CD4-positive, alpha-beta T cell (primary cell): Measurements from ENCODE around the gene PLEKHH2. TPM values are rescaled to one million over a fixed set of nuclear protein-coding genes. Genes with fewer than 3 reads are reported as not detected.
"Not testable (repeated sequence)": the region's sequence is repeated elsewhere in the genome, so short reads cannot be mapped to it uniquely, and the experiment has no call there.

Source experiments
- ATAC-seq: fragments of 200-7000 bp; cut with Tn5 transposase; one replicate; pipeline ENCODE4 v1.10.0; 2022; ENCODE audit warnings: mild to moderate bottlenecking; ENCODE audit not compliant: poor library complexity
- CTCF ChIA-PET: fragments of 350-600 bp; sonication (Branson Sonifier 250); formaldehyde crosslinking; loops from one replicate; lab custom pipeline; 2021; ENCODE audit warnings: antibody characterized with exemption, inconsistent platforms; lab: Charles Lee
- POLR2A ChIA-PET: fragments of 350-600 bp; sonication (Branson Sonifier 250); formaldehyde crosslinking; loops from one replicate; lab custom pipeline; 2021; ENCODE audit warnings: antibody characterized with exemption, inconsistent platforms; lab: Charles Lee
- DNase-seq, 14 experiments: peaks; one replicate each; pipeline ENCODE4 v3.0.0-alpha.2; 2013 to 2020; ENCODE audit warnings: mixed read lengths in 2 of 14
- H3K27ac ChIP-seq, 2 donors: one replicate each; pipeline versions ENCODE4 v1.5.1 to v1.7.0; 2013; ENCODE audit warnings: low read length in 2 of 2, low read depth in 1 of 2, mild to moderate bottlenecking in 1 of 2
- H3K27me3 ChIP-seq, 2 experiments: 1 replicate in 1 of 2; 2 replicates in 1 of 2; pipeline versions ENCODE4 v1.6.1 to v1.7.0; 2013; ENCODE audit warnings: low read length in 2 of 2, control low read depth in 1 of 2, mild to moderate bottlenecking in 1 of 2, moderate library complexity in 1 of 2; ENCODE audit not compliant: insufficient read depth in 2 of 2, control insufficient read depth in 1 of 2
- H3K36me3 ChIP-seq: one replicate; pipeline ENCODE4 v1.6.1; 2013; ENCODE audit warnings: low read length, control low read depth; ENCODE audit not compliant: insufficient read depth
- H3K4me1 ChIP-seq: one replicate; pipeline ENCODE4 v1.6.1; 2013; ENCODE audit warnings: low read length, control low read depth; ENCODE audit not compliant: insufficient read depth
- H3K4me3 ChIP-seq: one replicate; pipeline ENCODE4 v1.5.1; 2013; ENCODE audit warnings: mild to moderate bottlenecking, low read length, moderate library complexity
- H3K9me3 ChIP-seq, 2 experiments: 1 replicate in 1 of 2; 2 replicates in 1 of 2; pipeline versions ENCODE4 v1.6.1 to v1.7.0; 2013; ENCODE audit warnings: low read length in 2 of 2, mild to moderate bottlenecking in 2 of 2, control low read depth in 1 of 2, moderate library complexity in 1 of 2; ENCODE audit not compliant: control insufficient read depth in 1 of 2, insufficient read depth in 1 of 2
- H3K27ac Mint-ChIP-seq: one replicate; pipeline ENCODE4 v1.8.0; 2020; ENCODE audit warnings: mixed read lengths
- H3K27me3 Mint-ChIP-seq: one replicate; pipeline ENCODE4 v1.8.0; 2021; ENCODE audit warnings: mixed read lengths
- H3K36me3 Mint-ChIP-seq: one replicate; pipeline ENCODE4 v1.8.0; 2021; ENCODE audit warnings: low read depth, mixed read lengths
- H3K4me1 Mint-ChIP-seq: one replicate; pipeline ENCODE4 v1.8.0; 2021; ENCODE audit warnings: low read depth, mixed read lengths
- H3K4me3 Mint-ChIP-seq: one replicate; pipeline ENCODE4 v1.8.0; 2020; ENCODE audit warnings: mild to moderate bottlenecking, mixed read lengths
- H3K9me3 Mint-ChIP-seq: one replicate; pipeline ENCODE4 v1.8.0; 2020; ENCODE audit warnings: mixed read lengths
- CTCF ChIP-seq: fragments of 200-600 bp; IDR thresholded peaks from one replicate; pipeline ENCODE4 v1.8.0; 2022; ENCODE audit warnings: antibody characterized with exemption, mild to moderate bottlenecking
- intact Hi-C, 2 experiments: fragments of 100-400 bp; cut with DNase I in 1 of 2; cut with micrococcal nuclease in 1 of 2; formaldehyde crosslinking; loops; one replicate each; pipeline versions ENCODE4 v1.15.1 to v1.9.0; 2023 to 2025; cut with DNase I, micrococcal nuclease
- total RNA-seq, 174 experiments: library from RNA in 2 of 174; stranded (reverse) in 2 of 174; gene quantifications; one replicate each; pipeline ENCODE4 v1.2.3 and lab custom pipeline; 2021 to 2026

PLEKHH2 gene
- total RNA-seq, 2 experiments from 2014 or later: 1.6 to 2.7 TPM

GRCh38 chr2:43594875-43595274, 42.2 kb upstream of the PLEKHH2 start:
- Mint-ChIP-seq H3K4me1 (peaks cover 35% of the 10 kb centered on the region), H3K4me3 (peak overlapping the region; percentile 97), H3K9me3 (no peaks in the 10 kb centered on the region), H3K27me3 (no peaks in the 10 kb centered on the region), H3K27ac (peak overlapping the region; percentile 93), H3K36me3 (peaks cover 38% of the 10 kb centered on the region)
- CTCF ChIA-PET: interaction anchor here (3.8 kb wide), 1 partner anchor 18 kb away, joined by 16 read pairs; no protein-coding TSS in a partner anchor
- no peak for ATAC-seq
- H3K36me3 ChIP-seq: peaks cover 18% of the 10 kb centered on the region
- no peaks in the 10 kb centered on the region for H3K9me3 ChIP-seq
- peaks cover 21% of the 10 kb centered on the region for H3K4me1 ChIP-seq
- intact Hi-C loops: loop anchor here in 1 of 2 experiments (5.0 to 10.0 kb wide), 4 partner anchors 180 to 1750 kb away; partner anchors contain the start of genes CAMKMT, DYNC2LI1 and PREPL
- no peak overlapping the region for H3K27ac ChIP-seq
- POLR2A ChIA-PET: interaction anchor here (1.5 to 2.4 kb wide), 2 partner anchors 18 to 784 kb away, joined by 6 to 22 read pairs; no protein-coding TSS in a partner anchor
- H3K4me3 ChIP-seq: peak overlapping the region; percentile 84
- TF ChIP-seq CTCF: no peak
- DNase-seq: no peak
- no peaks in the 10 kb centered on the region for H3K27me3 ChIP-seq

GRCh38 chr2:43595603-43596412, 41.3 kb upstream of the PLEKHH2 start, which contains the start of gene THADA:
Gene THADA (minus strand): TSS chr2:43596038. CDS start chr2:43592392, 3,646 bp downstream.
- Histone ChIP-seq H3K27me3 (no peaks in the 10 kb centered on the region), H3K9me3 (no peaks in the 10 kb centered on the region), H3K36me3 (peaks cover 10% of the 10 kb centered on the region), H3K4me1 (peaks cover 21% of the 10 kb centered on the region), H3K27ac (peak within 1 kb of the TSS; percentile 68 to 96), H3K4me3 (peak within 1 kb of the TSS; percentile 84)
- Mint-ChIP-seq H3K36me3 (peaks cover 29% of the 10 kb centered on the region), H3K27me3 (no peaks in the 10 kb centered on the region), H3K4me3 (peak within 1 kb of the TSS; percentile 97), H3K4me1 (peaks cover 35% of the 10 kb centered on the region), H3K9me3 (no peaks in the 10 kb centered on the region), H3K27ac (peak within 1 kb of the TSS; percentile 93)
- POLR2A ChIA-PET: interaction anchor here (0.6 to 2.4 kb wide), 14 partner anchors 9 to 948 kb away, joined by 3 to 22 read pairs (median 3); partner anchors contain the start of genes CAMKMT, PLEKHH2, PPM1B and PREPL
- no peak for TF ChIP-seq CTCF
- intact Hi-C loops: loop anchor here in 1 of 2 experiments (5.0 to 10.0 kb wide), 4 partner anchors 179 to 1751 kb away; partner anchors contain the start of genes CAMKMT, DYNC2LI1 and PREPL
- CTCF ChIA-PET: interaction anchor here (3.8 kb wide), 1 partner anchor 19 kb away, joined by 16 read pairs; no protein-coding TSS in a partner anchor
- DNase-seq (peak; percentile 90 to 98 (median 94)), ATAC-seq (peak; percentile 90)

- intact Hi-C loops: loop anchor here in 1 of 2 experiments (10.0 kb wide), 1 partner anchor 746 kb away; no protein-coding TSS in a partner anchor
- H3K27me3 ChIP-seq, H3K4me3 ChIP-seq, H3K27ac Mint-ChIP-seq, H3K36me3 Mint-ChIP-seq, H3K36me3 ChIP-seq, ATAC-seq, CTCF ChIA-PET, H3K4me3 Mint-ChIP-seq, H3K9me3 ChIP-seq, H3K9me3 Mint-ChIP-seq, H3K27me3 Mint-ChIP-seq, H3K27ac ChIP-seq, DNase-seq, POLR2A ChIA-PET: not testable (repeated sequence)
- H3K4me1 ChIP-seq: peaks cover 19% of the 10 kb centered on the region
- peaks cover 14% of the 10 kb centered on the region for H3K4me1 Mint-ChIP-seq
Measured at GRCh38 chr2:43600596-43600995, 36.5 kb upstream of the PLEKHH2 start.
